Esophagus (tissue), 2 donors: Measurements from ENCODE around the gene CIAPIN1. TPM values are rescaled to one million over a fixed set of nuclear protein-coding genes. Genes with fewer than 3 reads are reported as not detected.
A peak's percentile ranks its signal among the peaks of the same experiment; 100 is the strongest.

Experiments
- H3K27ac ChIP-seq, 2 donors: one replicate each; pipeline ENCODE4 v1.5.1; 2013; ENCODE audit warnings: low read depth in 2 of 2, mild to moderate bottlenecking in 2 of 2, inconsistent platforms in 1 of 2, low read length in 1 of 2, moderate library complexity in 1 of 2
- H3K27me3 ChIP-seq, 2 donors: one replicate each; pipeline ENCODE4 v1.6.1; 2013; ENCODE audit warnings: low read length in 2 of 2, control low read depth in 1 of 2, mild to moderate bottlenecking in 1 of 2; ENCODE audit not compliant: insufficient read depth in 2 of 2, control insufficient read depth in 1 of 2
- H3K36me3 ChIP-seq, 2 donors: one replicate each; pipeline ENCODE4 v1.6.1; 2013; ENCODE audit warnings: low read length in 1 of 2; ENCODE audit not compliant: control insufficient read depth in 2 of 2, insufficient read depth in 2 of 2
- H3K4me1 ChIP-seq, 2 donors: one replicate each; pipeline ENCODE4 v1.6.1; 2013; ENCODE audit warnings: low read length in 1 of 2; ENCODE audit not compliant: control insufficient read depth in 2 of 2, insufficient read depth in 2 of 2
- H3K4me3 ChIP-seq, 2 donors: one replicate each; pipeline ENCODE4 v1.5.1; 2013; ENCODE audit warnings: low read length in 2 of 2, mild to moderate bottlenecking in 2 of 2, low read depth in 1 of 2, moderate library complexity in 1 of 2
- H3K9me3 ChIP-seq, 2 donors: one replicate each; pipeline ENCODE4 v1.6.1; 2013; ENCODE audit warnings: mild to moderate bottlenecking in 2 of 2, low read depth in 1 of 2, low read length in 1 of 2, moderate library complexity in 1 of 2; ENCODE audit not compliant: control insufficient read depth in 2 of 2, insufficient read depth in 1 of 2
- WGBS, 2 donors: extraction: QIAGEN DNeasy Blood & Tissue Kit; methylation state at CpG; one replicate each; pipeline ENCODE4 v1.1.7; 2013; 5-methylcytosine and 5-hydroxymethylcytosine counted together
- polyA plus RNA-seq, 2 donors: library from polyadenylated mRNA; stranded (reverse); fragments of 200-250 nt; gene quantifications; one replicate each; pipeline ENCODE4 v1.2.3, GENCODE V29; 2013
- donor health status: healthy with polysubstance abuse.
- donor health status: Bipolar disorder and iron deficiency.

CIAPIN1 gene
- polyA plus RNA-seq, 2 donors: 11.7 to 31.6 TPM

DNA sequence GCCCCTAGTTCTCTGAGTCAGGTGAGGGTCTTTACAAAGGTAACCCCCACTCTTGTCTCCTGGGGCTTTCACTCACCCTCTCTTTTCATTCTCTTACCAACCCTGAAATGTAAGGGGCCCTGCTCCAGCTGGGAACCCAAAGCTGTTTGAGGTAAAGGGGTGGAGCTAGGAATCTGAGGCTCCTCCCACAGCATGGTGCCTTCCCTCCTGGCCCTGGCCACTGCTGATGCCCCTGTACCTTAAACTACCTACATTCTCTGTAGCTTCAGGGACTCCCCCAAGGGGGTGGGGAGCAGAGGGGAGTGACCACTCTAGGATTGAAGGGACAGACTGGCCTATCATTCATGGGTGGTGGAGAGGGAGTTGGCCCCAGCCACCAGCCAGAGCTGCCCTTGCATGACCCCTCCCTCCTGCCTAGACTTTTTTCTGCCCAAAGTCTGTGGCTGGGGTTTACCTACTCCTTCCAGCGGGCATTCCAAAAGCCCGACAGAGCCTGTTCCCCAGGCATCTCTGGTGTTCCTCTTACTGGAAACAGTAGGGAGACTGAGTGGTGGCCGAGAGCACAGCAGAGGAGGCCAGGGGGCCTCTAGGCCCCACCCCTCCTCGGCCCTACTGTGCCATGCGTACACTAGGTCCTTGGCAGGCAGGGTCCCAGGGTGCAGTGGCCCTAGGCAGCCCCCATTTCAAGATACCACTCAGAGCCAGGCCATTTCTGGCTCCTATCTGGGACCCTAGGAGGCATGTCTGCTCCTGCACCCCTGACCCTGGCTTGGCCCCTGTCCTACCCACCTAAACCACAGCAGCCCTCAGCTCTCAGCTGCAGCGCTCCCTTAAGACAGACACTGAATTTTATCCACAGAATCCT is 29.6 kb upstream of the CIAPIN1 start:
- Histone ChIP-seq H3K27me3 (no peaks in the 10 kb centered on the region), H3K4me1 (peaks cover 4 to 18% of the 10 kb centered on the region in 2 donors), H3K9me3 (no peaks in the 10 kb centered on the region), H3K4me3 (no peak overlapping the region), H3K36me3 (peaks cover 14 to 34% of the 10 kb centered on the region in 2 donors), H3K27ac (no peak overlapping the region)
- WGBS, 2 donors: 90 to 91% methylated on average over 6 of the region's 6 CpGs

DNA sequence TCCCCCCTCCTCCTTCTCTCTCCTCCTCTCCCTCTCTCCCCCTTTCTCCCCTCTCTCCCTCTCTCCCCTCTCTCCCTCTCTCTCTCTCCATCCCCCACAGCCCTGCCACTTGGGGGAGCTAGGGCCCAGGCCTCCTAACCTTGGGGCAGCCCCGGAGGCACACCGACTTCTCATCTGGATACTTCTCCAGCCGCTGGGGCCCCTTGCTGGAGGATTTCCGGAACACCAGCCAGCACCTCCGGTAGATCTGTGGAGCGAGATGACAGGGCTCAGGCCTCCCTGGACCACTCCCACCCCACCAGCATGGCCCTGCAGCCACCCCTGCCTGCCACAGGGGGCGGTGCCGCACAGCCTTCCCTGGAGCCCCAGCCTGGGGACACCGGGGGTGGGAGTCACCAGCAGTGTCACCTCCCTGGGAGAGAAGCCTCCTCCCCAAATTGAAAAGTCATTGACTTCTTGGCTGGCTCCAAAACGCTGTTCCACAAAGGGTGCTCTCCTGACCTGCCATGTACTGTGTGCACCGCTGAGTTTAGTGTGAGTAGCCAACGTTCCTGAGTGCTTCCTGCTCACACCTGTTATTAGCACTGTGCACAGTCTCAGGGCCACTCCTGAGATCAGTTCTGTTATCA is 28.6 kb upstream of the CIAPIN1 start:
- Histone ChIP-seq H3K27me3 (no peaks in the 10 kb centered on the region), H3K4me1 (peaks cover 4 to 18% of the 10 kb centered on the region in 2 donors), H3K4me3 (no peak overlapping the region), H3K36me3 (peaks cover 22 to 40% of the 10 kb centered on the region in 2 donors), H3K9me3 (no peaks in the 10 kb centered on the region), H3K27ac (no peak overlapping the region)
- 34 to 37% methylated on average over 10 to 12 of the region's 12 CpGs for WGBS, 2 donors

DNA sequence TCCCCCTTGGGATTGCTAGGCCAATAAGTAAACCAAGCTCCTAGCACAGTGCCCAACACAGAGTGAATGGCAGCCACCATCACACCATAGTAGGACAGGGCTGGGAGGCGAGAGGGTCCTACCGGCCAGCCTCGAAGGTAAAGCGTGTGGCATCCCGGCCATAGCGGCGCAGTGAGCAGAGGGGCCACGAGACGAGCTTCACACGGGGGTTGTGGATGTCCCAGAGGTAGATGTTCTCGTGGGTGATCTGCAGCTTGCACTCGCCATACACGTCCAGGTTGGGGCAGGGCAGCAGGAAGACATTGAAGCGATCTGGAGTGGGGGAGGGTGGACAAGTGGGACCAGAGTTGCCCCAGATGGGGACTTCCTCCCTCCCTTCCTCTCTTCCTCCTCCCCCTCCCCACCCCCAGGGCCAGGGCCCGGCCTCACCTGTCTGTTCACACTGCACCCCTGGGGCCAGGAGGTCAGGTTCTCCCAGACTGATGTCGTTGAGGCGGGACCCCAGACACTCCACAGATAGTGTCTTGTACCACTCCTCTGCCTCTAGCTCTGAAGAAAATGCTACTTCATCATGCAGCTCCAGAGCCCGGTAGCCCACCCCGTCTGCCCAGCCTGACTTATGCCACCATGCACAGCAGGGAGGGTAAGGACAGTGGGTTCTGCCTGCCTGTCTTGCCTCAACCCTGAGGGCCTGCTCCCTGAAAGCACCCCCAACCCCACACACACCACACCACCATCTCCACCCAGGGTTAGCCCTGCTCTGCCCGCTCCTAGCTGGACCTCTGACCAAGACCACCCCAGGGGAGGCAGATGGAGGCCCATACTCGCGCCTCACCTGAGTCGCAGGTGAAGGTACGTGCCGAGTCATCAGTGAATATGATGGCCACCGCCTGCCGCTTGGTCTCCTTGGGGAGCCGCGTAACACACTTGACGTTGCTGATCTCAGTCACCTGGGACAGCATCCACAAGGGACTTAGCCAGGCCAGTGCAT is 27.8 kb upstream of the CIAPIN1 start:
- H3K4me1 ChIP-seq: peaks cover 0 to 16% of the 10 kb centered on the region in 2 donors

DNA sequence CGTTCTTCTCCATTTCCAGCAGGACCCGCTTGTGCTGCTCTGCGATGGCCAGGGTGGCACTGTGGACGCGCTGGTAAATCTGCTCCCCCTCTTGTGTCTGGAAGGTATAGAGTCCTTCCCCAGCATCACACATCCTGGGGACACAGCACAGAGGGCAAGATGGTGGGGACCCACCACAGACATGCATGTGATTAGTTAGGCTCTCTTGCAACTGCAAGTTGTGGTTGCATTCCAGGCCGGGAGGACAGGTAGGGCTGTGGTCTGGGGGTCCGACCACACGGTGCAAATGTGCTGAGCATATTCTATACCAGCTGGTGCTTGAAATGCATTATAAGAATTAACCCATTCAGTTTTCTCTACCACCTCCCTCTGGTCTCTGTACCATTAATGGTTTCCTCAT is 26.7 kb upstream of the CIAPIN1 start:
- Histone ChIP-seq H3K27me3 (no peaks in the 10 kb centered on the region), H3K27ac (no peak overlapping the region), H3K4me3 (no peak overlapping the region), H3K36me3 (peaks cover 39 to 54% of the 10 kb centered on the region in 2 donors), H3K4me1 (peaks cover 0 to 16% of the 10 kb centered on the region in 2 donors), H3K9me3 (no peaks in the 10 kb centered on the region)
- 73 to 77% methylated on average over 8 of the region's 8 CpGs for WGBS, 2 donors

More for the DNA sequence above, 27.8 kb upstream of the CIAPIN1 start:
- Histone ChIP-seq H3K4me3 (no peak overlapping the region), H3K9me3 (no peaks in the 10 kb centered on the region), H3K27ac (no peak overlapping the region), H3K36me3 (peaks cover 29 to 49% of the 10 kb centered on the region in 2 donors), H3K27me3 (no peaks in the 10 kb centered on the region)
- WGBS, 2 donors: 86 to 87% methylated on average over 29 to 30 of the region's 30 CpGs

DNA sequence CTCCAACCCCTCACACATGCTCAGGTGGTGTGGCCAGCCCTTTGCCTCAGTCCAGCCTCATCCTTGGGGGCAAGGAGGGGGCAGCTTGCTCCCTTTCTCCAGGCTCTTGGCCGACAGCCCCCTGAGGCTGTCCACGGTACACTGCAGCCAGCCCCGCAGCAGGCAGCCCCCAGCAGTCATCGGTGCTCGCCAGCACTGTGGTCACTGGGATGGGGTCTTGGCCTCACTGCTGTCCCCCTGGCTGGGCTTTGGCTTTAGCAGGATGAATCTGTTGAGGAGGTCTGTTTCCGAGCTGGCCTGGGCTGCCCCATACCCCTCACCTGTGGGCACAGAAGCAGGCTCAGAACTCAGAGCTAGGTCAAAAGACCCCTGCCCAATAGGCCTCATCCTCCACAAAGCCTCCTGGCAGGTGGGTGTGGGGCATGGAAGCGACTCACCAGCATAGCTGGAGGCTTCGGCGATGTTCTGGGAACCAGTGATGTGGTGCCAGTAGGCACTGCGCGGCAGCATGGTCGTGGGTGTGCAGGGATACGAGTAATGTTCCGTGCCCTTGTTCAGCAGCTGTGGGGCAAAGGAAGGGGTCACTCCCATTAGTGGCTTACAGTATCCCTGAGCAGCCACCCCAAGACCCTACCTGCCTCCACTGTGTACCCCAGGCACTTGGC is 26.1 kb upstream of the CIAPIN1 start:
- Histone ChIP-seq H3K4me1 (peaks cover 0 to 12% of the 10 kb centered on the region in 2 donors), H3K27ac (no peak overlapping the region), H3K4me3 (no peak overlapping the region), H3K9me3 (no peaks in the 10 kb centered on the region), H3K36me3 (peaks cover 39 to 50% of the 10 kb centered on the region in 2 donors), H3K27me3 (no peaks in the 10 kb centered on the region)
- WGBS, 2 donors: 83 to 89% methylated on average over 14 of the region's 14 CpGs

DNA sequence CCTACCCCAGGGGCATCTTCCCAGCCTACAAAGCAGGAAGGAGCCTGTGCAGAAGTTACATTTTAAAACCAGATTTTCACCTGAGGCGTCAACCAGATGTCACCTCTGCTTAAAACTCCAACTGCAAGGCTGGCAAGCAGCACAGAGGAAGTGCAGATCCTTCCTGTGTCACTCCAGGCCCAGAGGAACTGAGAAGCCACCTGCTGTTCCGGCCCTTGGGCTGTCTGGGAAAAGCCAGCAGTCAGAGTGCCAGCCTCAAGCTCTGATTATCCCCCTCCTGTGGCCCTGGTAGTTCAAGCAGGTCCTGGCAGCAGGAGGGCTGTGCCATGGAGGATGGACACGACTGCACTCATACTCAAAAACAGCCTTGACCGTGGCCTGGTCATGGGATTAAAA is 25.5 kb upstream of the CIAPIN1 start:
- Histone ChIP-seq H3K9me3 (no peaks in the 10 kb centered on the region), H3K36me3 (peaks cover 40 to 52% of the 10 kb centered on the region in 2 donors), H3K27ac (peak overlapping the region in 1 of 2 donors; percentile 2), H3K4me1 (peaks cover 0 to 11% of the 10 kb centered on the region in 2 donors), H3K27me3 (no peaks in the 10 kb centered on the region), H3K4me3 (no peak overlapping the region)
- 54 to 58% methylated on average over 4 of the region's 4 CpGs for WGBS, 2 donors

DNA sequence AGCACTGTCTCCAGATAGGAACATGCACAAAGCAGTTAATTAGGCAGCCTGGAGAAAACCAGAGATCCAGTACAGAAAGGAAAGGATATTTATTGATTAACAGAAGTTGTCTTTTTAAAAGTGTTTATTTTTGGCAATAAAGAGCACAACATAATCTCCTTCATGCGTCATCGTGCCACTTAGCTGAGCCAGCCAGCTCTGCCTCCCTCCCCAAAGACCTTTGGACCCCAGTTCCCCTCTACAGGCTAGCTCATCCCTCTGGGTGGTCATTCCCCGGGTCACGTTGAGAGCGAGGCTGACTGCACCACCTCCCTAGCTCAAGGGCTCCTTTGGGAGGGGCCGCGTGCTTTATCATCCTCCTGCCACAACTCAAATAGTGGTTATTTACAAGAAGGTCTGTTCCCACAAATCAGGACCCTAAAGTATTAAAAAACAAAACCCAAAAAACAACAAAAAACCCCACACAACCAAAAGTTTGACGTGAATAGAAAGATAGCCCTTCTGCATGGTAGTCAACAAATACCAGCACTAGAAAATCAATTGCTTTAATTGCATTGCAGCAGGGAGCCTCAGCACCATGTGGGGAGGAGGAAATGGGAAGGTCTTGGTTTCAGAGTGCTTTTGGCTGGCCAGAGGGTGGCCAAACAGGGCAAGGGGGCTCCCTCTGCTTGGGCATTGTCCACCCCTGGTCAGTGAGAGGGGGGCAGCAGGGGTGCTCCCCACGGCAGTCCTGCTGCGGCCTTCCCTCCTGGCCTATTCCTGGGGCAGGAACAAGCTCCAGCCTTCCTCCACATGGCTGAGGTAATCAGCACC is 24.9 kb upstream of the CIAPIN1 start:
- Histone ChIP-seq H3K27ac (peak overlapping the region in 1 of 2 donors; percentile 2), H3K4me1 (peaks cover 0 to 11% of the 10 kb centered on the region in 2 donors)

DNA sequence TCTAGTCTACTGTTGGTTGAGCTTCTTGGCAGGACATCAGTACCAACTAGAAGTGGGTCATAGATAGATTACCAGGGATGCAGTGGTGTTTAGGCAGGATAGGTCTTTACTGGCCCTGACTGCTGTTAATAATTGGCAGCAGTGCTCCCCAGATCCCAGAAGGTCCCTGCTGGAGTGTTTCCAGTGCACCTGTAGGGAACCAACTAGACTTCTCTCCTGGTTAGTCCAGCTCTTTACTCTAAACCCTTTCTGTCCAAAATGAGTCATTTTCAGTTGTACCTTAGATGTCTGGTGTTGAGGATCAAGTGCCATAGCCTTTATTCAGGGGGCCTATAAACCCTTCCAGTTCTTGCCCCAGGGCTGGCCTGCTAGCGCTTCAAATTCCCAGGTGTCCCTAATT is 24.0 kb upstream of the CIAPIN1 start:
- H3K27ac ChIP-seq: no peak overlapping the region
- WGBS, 2 donors: 96 to 100% methylated on average over 1 of the region's 1 CpG

More for the DNA sequence above, 24.9 kb upstream of the CIAPIN1 start:
- no peaks in the 10 kb centered on the region for H3K27me3 ChIP-seq
- no peak overlapping the region for H3K4me3 ChIP-seq
- H3K36me3 ChIP-seq: peaks cover 40 to 51% of the 10 kb centered on the region in 2 donors
- 57 to 65% methylated on average over 10 of the region's 10 CpGs for WGBS, 2 donors
- H3K9me3 ChIP-seq: no peaks in the 10 kb centered on the region

More for the DNA sequence above, 24.0 kb upstream of the CIAPIN1 start:
- Histone ChIP-seq H3K36me3 (peaks cover 43 to 55% of the 10 kb centered on the region in 2 donors), H3K4me3 (no peak overlapping the region), H3K9me3 (no peaks in the 10 kb centered on the region), H3K4me1 (peaks cover 0 to 11% of the 10 kb centered on the region in 2 donors), H3K27me3 (no peaks in the 10 kb centered on the region)
